Daoy (cell line): ENCODE data around the gene DMRTB1. TPM values are rescaled to one million over a fixed set of nuclear protein-coding genes. Genes with fewer than 3 reads are reported as not detected.
"Not testable (repeated sequence)": the region's sequence is repeated elsewhere in the genome, so short reads cannot be mapped to it uniquely, and the experiment has no call there.

Experiments
- DNase-seq: peaks from one replicate; pipeline ENCODE4 v3.0.0-alpha.2; 2015; ENCODE audit warnings: low read depth
- total RNA-seq: library from RNA; depleted of rRNA; stranded (reverse); fragments of >200 nt; shearing (Covaris generic); gene quantifications from 2 replicates; pipeline ENCODE4 v1.2.3, GENCODE V29; 2014; rRNA removed

DMRTB1 gene
- not detected in 2 replicates for total RNA-seq

- DNase-seq, result no peak
These were observed at the start of gene DMRTB1 for GRCh38 chr1:53459321-53460175. Gene DMRTB1, plus strand, starts transcription at chr1:53459399. Its CDS starts 55 bp downstream, at chr1:53459454.

DNA sequence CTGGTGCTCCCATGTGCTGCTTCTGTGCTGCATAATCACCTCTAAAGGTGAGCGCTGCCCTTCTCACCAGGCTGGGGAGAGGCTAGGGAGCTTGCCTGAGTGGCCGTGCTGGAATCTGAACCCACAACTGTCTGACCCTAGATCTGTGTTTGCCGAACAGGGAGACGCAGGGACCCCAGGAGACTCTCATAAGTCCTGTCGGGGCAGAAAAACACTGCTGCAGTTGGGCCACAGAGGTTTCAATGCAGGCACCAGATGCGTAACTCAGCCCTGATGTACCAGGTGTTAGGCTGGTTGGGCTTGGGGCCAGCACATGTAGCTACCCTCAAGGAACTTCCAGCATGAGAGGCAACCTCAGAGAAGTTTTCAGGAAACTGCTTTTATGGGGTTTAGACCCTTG lies 49.5 kb upstream of the DMRTB1 start:
- no peak for DNase-seq

DNA sequence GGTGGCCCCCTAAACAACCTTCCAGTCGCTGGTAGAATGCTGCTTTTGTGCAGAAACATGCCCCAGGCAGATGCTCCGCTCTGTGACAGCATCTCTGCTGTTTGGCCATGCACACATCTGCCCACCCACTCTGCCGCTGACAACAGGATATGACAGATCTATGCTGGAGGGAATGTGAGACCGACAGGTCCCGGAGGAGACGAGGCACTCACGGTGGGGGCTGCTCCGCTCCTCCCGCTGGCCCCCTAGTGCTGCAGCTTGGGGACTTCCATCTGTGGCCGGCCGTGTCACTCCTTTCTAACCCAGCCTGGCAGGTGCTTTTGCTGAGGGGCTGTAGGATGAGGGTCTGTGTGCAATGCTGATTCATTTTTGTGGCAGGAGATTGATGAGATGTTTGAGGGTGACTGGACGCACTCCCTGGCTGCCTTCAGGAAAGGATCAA lies 49.1 kb upstream of the DMRTB1 start:
- peak; percentile 79 for DNase-seq

DNA sequence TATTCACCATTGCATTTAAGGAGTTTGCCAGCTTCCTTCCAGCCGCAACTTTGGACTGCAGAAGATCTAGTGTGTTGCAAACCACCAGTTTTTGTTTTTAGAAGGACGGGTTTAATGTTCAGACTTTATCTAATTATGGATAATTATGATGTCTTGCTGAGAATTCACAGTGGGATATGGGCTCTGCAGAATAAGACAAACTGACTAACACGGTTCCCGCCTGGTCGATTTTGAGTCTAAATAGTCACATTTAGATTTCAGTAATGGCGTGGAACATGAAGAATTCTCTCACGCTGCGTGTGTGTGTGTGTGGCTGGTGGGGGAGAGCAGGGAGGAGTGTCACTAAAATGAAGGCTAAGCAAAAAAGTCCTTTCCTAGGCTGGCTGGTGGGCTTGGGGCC lies 48.5 kb upstream of the DMRTB1 start:
- no peak for DNase-seq

GRCh38 chr1:53411541-53412152 lies 47.6 kb upstream of the DMRTB1 start:
- peak; percentile 41 for DNase-seq

- no peak for DNase-seq
These were observed 46.7 kb upstream of the DMRTB1 start for GRCh38 chr1:53412285-53413174.

- DNase-seq, result peak; percentile 95
These were observed 45.8 kb upstream of the DMRTB1 start for GRCh38 chr1:53413175-53414001.

- no peak for DNase-seq
These were observed 44.6 kb upstream of the DMRTB1 start for GRCh38 chr1:53414632-53415031.

DNA sequence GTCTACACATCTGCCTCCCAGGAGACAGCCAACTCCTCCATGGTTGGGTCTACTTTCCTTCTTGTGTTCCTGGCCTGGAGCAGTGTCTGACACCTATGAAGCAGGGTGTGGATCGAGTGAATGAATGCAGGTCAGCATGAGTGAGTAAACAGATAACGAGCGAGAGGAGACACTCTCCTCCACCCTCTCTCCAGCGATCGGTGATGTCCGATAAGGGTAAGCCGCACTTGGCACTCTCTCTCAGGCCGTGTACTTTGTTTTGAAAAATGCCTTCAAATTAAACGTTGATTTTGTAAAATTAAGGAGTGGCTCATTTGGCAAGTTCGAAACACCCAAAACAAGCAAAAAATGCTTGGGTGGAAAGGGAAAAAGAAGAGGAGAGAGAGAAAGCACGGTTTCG lies 43.8 kb upstream of the DMRTB1 start:
- no peak for DNase-seq

GRCh38 chr1:53416269-53416813 lies 42.9 kb upstream of the DMRTB1 start:
- DNase-seq, result no peak

DNA sequence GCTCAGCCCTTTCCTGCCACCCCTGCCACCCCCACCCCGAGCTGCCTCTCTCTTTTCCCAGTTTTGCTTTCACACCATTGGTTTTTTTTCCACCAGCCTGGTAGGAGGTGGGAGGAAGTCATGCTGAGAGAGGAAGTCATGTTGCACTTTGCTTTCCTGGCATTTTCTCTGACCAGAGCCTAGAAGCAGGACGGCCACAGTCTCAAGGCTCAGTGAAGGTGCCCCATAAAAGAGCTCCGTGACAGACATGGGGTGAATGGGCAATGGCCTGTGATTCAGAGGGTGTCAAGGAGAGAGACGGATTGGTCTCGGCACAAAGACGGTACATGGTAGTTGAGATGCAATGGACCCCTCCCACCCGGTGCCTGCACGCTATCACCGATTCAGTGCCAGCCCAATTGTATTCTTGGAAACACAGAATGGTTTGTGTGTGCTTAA lies 42.1 kb upstream of the DMRTB1 start:
- DNase-seq, result no peak

DNA sequence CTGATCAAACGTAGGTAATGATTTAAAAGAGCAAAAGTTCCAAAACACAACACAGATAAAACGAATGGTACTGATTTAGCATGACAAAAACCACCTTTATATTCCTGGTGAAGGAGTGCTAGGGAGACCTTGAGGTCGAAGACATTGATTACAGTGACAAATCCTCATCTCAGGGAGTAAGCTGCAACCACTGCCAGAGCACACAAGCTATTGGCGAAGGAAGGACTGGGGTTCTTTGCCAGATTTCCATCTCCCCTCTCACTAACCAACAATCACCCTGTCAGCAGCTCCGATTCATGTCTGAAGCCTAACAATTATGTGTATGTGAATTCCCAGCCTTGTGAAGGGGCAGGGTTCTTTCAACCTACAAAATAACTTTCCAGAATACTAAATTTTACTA lies 40.2 kb upstream of the DMRTB1 start:
- no peak for DNase-seq

DNA sequence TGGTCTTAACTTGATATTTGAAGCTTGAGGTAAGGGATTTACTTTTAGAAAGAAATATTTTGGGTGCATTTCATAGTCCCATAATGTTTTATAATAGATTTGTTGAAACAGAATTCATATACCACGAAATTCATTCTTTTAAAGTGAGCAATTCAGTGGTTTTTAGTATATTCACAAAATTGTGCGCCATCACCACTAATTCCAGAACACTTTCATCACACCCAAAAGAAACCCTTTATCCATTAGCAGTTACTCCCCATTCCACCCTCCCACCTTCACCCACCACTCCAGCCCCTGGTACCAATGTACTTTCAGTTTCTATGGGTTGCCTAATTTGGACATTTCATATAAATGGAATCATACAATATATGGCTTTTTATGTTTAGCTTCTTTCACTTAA lies 38.9 kb upstream of the DMRTB1 start:
- no peak for DNase-seq

DNA sequence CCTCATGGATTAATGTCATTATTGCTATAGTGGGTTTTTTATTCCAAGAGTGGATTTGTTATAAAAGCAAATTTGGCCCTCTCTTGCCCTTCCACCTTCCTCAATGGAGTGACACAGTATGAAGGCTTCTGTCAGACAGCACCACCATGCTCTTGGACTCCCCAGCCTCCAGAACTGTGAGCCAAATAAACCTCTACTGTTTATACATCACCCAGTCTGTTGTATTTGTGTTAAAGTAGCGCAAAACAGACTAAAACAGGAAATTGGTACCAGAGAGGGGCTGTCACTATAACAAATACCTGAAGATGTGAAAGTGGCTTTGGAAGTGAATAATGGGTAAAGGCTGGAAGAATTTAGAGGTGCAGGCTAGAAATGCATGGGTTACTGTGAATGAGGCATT lies 38.0 kb upstream of the DMRTB1 start:
- no peak for DNase-seq

- no peak for DNase-seq
These were observed 28.9 kb upstream of the DMRTB1 start for GRCh38 chr1:53430261-53430660.

DNA sequence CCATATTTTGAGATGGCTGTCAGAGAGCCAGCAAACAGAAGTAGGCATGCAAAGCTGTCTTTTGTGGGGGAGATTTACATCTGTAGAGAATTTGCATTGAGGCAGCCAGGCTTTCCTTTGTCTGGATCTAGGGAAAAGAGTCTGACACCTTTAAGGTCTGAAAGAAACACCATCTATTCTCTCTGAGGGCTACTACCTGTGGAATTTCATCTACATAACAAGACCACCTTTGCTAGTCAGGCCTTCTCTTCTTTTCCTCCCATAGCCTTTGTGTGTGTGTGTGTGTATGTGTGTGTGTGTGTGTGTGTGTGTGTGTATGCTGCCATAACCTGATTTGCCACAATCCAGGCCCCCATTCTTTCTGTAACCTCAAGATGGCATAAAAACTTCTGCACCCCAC lies 28.4 kb upstream of the DMRTB1 start:
- no peak for DNase-seq

GRCh38 chr1:53431244-53431643 lies 28.0 kb upstream of the DMRTB1 start:
- no peak for DNase-seq

DNA sequence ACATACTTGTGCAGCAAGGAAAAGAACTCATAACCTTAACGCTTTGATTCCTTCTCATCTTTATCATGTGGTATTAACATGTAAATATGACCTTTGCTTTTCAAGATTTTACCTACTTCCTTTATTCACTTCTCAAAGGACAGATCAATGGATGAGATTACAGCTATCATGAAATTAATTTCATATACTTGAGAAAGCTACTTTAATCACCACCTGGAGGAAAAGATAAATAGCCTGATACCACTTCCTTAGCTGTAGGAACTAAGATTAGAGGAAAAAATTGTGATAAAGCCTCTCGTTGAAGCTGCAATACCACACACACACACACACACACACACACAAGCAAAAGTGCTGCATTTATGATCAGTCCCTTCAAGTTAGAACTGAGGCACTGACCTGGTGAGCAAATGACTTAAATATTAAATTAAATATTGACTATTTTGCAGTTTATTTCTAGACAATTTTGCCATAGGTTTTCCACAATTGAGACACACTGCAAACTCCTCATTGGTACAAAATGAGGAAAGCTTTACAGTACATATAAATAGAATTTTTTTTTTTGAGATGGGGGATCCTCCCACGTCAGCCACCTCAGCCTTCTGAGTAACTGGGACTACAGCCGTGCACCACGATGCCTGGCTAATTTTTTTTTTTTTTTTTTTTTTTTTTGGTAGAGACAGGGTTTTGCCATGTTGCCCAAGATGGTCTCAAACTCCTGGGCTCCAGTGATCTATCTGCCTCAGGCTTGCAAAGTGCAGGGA lies 27.2 kb upstream of the DMRTB1 start:
- DNase-seq, result no peak

DNA sequence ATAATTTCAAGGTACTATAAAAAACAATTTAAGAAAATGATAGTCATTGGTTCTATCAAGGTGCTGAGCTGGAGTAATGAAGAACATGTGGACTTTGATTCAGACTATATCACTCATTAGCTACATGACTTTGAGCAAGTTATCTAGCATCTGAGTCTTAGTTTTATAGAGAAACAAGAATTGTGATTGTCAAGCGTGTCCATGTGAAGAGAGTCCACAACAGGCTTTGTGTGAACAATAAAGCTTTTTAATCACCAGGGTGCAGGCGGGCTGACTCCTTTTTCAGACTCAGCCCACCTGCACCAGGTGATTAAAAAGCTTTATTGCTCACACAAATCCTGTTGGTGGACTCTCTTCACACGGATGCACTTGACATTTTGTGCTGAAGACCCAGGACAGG lies 26.6 kb upstream of the DMRTB1 start:
- no peak for DNase-seq

DNA sequence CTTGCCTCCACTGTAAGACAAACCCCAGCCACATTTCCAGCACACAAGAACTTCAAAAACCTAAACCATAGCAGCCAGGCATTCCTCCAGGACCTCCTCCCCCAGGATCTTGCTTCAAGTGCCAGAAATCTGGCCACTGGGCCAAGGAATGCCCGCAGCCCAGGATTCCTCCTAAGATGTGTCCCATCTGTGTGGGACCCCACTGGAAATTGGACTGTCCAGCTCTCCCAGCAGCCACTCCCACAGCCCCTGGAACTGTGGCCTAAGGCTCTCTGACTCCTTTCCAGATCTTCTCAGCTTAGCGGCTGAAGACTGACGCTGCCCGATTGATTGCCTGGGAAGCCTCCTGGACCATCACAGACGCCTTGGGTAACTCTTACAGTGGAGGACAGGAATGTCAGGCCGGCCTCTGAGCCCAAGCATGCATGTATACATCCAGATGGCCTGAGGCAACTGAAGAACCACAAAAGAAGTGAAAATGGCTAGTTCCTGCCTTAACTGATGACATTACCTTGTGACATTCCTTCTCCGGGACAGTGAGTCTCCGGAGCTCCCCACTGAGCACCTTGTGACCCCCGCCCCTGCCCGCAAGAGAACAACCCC lies 24.7 kb upstream of the DMRTB1 start:
- DNase-seq, result not testable (repeated sequence)
